Measurements from ENCODE around the gene TVP23A.

Gene TVP23A
- 0 to 0.67 (median 0.06) reads per million in 9 experiments for total RNA-seq

GRCh38 chr16:10817963-10818941, at the start of gene TVP23A:
TSS of gene TVP23A (minus strand) at chr16:10818794. CDS start at chr16:10818493, 301 bp downstream.
- Mint-ChIP-seq H3K27me3 (no peaks in the 10 kb centered on the region), H3K4me3 (no peak within 1 kb of the TSS), H3K4me1 (ENCODE audit: low read depth in 2 of 2) (no peaks in the 10 kb centered on the region), H3K36me3 (ENCODE audit: insufficient read depth) (peaks cover 3% of the 10 kb centered on the region), H3K9me3 (no peaks in the 10 kb centered on the region), H3K27ac (no peak within 1 kb of the TSS)
- ATAC-seq (replicated peaks) (no peak), DNase-seq (no peak)

- peak overlapping the region; percentile 56 to 73 for H3K4me3 Mint-ChIP-seq
- no peaks in the 10 kb centered on the region for H3K27me3 Mint-ChIP-seq
- H3K36me3 Mint-ChIP-seq (ENCODE audit: insufficient read depth): no peaks in the 10 kb centered on the region
- peak overlapping the region in 1 of 2 donors; percentile 79 for H3K27ac Mint-ChIP-seq
- peaks cover 42 to 50% of the 10 kb centered on the region in 2 donors for H3K4me1 Mint-ChIP-seq (ENCODE audit: low read depth in 2 of 2)
- ATAC-seq (replicated peaks) (no peak), DNase-seq (no peak)
- H3K9me3 Mint-ChIP-seq: no peaks in the 10 kb centered on the region
Observed at GRCh38 chr16:10868104-10868595, 49.6 kb upstream of the TVP23A start.

DNA sequence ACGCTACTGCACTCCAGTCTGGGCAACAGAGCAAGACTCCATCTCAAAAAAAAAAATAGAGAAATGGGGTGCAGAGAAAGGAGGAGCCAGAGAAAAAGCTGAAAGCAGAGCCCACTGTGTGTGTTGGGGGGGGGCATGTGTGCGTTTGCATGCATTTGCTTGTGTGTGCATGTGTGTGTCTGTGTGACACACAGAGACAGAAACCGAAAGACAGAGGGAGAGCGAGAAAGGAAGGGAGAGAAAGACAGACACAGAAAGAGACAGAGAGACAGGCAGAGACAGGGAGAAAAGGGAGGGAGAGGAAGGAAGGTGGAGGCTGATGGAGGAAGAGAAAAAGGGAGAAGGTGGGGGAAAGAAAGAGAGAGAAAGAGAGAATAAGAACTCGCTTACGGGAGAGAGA, 48.6 kb upstream of the TVP23A start:
- no peaks in the 10 kb centered on the region for H3K27me3 Mint-ChIP-seq
- no peaks in the 10 kb centered on the region for H3K36me3 Mint-ChIP-seq (ENCODE audit: insufficient read depth)
- no peaks in the 10 kb centered on the region for H3K9me3 Mint-ChIP-seq
- H3K4me3 Mint-ChIP-seq: no peak overlapping the region
- H3K27ac Mint-ChIP-seq: peak overlapping the region in 1 of 2 donors; percentile 2
- DNase-seq (no peak), ATAC-seq (replicated peaks) (no peak)
- H3K4me1 Mint-ChIP-seq (ENCODE audit: low read depth in 2 of 2): peaks cover 42 to 44% of the 10 kb centered on the region in 2 donors

DNA sequence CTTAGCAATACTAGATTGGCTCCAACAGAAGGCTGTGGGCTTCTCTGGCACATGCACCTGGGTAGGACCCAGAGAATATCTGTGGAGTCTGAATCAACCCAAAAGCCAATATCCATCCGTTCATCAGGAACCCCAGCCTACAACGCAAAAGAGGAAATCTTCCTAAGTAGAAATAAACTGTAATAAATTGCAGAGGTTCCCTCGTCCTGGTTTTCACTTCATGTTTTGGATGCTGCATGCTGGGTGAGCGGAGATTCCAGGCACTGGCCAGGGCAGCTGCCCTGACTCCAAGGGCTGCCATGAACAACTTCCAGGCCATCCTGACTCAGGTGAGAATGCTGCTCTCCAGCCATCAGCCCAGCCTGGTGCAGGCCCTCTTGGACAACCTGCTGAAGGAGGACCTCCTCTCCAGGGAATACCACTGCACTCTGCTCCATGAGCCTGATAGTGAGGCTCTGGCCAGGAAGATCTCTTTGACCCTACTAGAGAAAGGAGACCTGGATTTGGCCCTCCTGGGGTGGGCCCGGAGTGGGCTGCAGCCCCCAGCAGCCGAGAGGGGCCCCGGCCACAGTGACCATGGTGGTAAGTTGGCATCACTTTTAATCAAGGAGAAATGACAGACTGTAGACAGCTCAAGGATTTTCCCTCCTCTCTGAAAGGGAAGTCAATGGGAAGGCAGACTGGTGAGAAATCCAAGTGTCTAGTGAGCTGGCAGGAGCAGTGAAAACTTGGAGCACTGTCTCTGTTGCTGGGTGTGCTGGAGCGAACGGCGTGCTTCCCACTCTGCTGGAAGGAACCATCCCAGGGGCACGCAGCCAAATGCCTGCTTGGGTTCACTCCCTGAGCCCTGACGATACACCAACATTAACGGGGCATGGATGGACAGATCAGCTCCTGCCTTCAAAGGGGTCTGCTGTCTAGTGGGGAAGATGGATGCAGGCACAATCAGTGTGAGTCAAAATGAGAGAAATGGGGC, 47.7 kb upstream of the TVP23A start:
- Mint-ChIP-seq H3K27me3 (no peaks in the 10 kb centered on the region), H3K36me3 (ENCODE audit: insufficient read depth) (no peaks in the 10 kb centered on the region), H3K4me1 (ENCODE audit: low read depth in 2 of 2) (peaks cover 34 to 35% of the 10 kb centered on the region in 2 donors), H3K27ac (no peak overlapping the region), H3K9me3 (no peaks in the 10 kb centered on the region), H3K4me3 (no peak overlapping the region)
- ATAC-seq (replicated peaks): no peak
- DNase-seq: no peak

- Mint-ChIP-seq H3K36me3 (ENCODE audit: insufficient read depth) (peaks cover 3% of the 10 kb centered on the region), H3K27ac (no peak overlapping the region), H3K4me3 (no peak overlapping the region), H3K27me3 (no peaks in the 10 kb centered on the region), H3K9me3 (peaks cover 7 to 13% of the 10 kb centered on the region in 2 donors), H3K4me1 (ENCODE audit: low read depth in 2 of 2) (peaks cover 0 to 2% of the 10 kb centered on the region in 2 donors)
- DNase-seq (no peak), ATAC-seq (replicated peaks) (no peak)
Observed at GRCh38 chr16:10862438-10862837, 43.8 kb upstream of the TVP23A start.

GRCh38 chr16:10859658-10860057, 41.1 kb upstream of the TVP23A start:
- Mint-ChIP-seq H3K27me3 (no peaks in the 10 kb centered on the region), H3K27ac (peak overlapping the region; percentile 54 to 75), H3K36me3 (ENCODE audit: insufficient read depth) (peaks cover 3% of the 10 kb centered on the region), H3K4me3 (no peak overlapping the region), H3K9me3 (peaks cover 7 to 13% of the 10 kb centered on the region in 2 donors), H3K4me1 (ENCODE audit: low read depth in 2 of 2) (no peaks in the 10 kb centered on the region)
- ATAC-seq (replicated peaks) (no peak), DNase-seq (no peak)

DNA sequence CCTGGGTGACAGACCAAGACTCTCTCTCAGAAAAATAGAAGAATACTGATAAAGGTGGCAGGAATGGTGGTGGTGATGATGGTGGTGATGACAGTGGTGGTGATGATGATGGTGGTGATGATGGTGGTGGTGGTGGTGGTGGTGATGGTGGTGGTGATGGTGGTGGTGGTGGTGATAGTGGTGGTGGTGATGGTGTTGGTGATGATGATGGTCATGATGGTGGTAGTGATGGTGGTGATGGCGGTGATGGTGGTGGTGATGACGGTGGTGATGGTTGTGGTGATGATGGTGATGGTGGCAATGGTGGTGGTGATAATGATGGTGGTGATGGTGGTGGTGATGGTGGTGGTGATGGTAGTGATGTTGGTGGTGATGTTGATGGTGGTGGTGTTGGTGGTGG, 40.4 kb upstream of the TVP23A start:
- Mint-ChIP-seq H3K4me1 (ENCODE audit: low read depth in 2 of 2) (no peaks in the 10 kb centered on the region), H3K36me3 (ENCODE audit: insufficient read depth) (peaks cover 3% of the 10 kb centered on the region), H3K9me3 (peaks cover 7 to 13% of the 10 kb centered on the region in 2 donors), H3K27me3 (no peaks in the 10 kb centered on the region), H3K4me3 (no peak overlapping the region), H3K27ac (peak overlapping the region; percentile 57 to 63)
- DNase-seq (no peak), ATAC-seq (replicated peaks) (no peak)

- Mint-ChIP-seq H3K4me1 (ENCODE audit: low read depth in 2 of 2) (peaks cover under 1% of the 10 kb centered on the region in 2 donors), H3K9me3 (peaks cover 7 to 13% of the 10 kb centered on the region in 2 donors), H3K36me3 (ENCODE audit: insufficient read depth) (peaks cover 3% of the 10 kb centered on the region), H3K27me3 (no peaks in the 10 kb centered on the region), H3K4me3 (no peak overlapping the region), H3K27ac (peak overlapping the region; percentile 57 to 63)
- ATAC-seq (replicated peaks) (no peak), DNase-seq (no peak)
Observed at GRCh38 chr16:10858203-10858602, 39.6 kb upstream of the TVP23A start.

GRCh38 chr16:10856042-10856441, 37.4 kb upstream of the TVP23A start:
- Mint-ChIP-seq H3K27ac (no peak overlapping the region), H3K4me1 (ENCODE audit: low read depth in 2 of 2) (peaks cover 11% of the 10 kb centered on the region in 2 donors), H3K36me3 (ENCODE audit: insufficient read depth) (peaks cover 3% of the 10 kb centered on the region), H3K27me3 (no peaks in the 10 kb centered on the region), H3K9me3 (peaks cover 7 to 13% of the 10 kb centered on the region in 2 donors), H3K4me3 (no peak overlapping the region)
- ATAC-seq (replicated peaks) (no peak), DNase-seq (no peak)

- DNase-seq (no peak), ATAC-seq (replicated peaks) (no peak)
- Mint-ChIP-seq H3K36me3 (ENCODE audit: insufficient read depth) (no peaks in the 10 kb centered on the region), H3K27me3 (no peaks in the 10 kb centered on the region), H3K9me3 (no peaks in the 10 kb centered on the region), H3K4me1 (ENCODE audit: low read depth in 2 of 2) (peaks cover 11% of the 10 kb centered on the region in 2 donors), H3K4me3 (peak overlapping the region in 1 of 2 donors; percentile 33), H3K27ac (peak overlapping the region in 1 of 2 donors; percentile 27)
Observed at GRCh38 chr16:10852948-10853347, 34.4 kb upstream of the TVP23A start.

DNA sequence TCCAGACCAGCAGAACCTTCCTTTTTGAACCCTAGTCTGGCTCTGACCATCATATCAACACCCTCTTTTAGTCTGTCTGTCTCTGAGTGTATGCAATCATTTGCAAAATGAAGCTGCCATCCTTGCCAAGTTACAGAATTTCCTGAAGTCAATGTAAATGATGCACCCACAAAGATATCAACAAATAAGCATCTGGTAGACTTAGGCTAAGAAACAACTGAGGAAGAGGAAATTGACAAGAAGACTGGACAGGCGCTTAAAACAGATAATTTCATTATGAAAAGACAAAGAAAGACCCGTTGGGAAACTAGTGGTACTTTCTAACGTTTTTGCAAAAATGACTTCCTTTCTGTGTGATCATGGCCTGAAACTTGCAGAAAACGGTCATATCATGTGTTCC, 33.7 kb upstream of the TVP23A start:
- H3K27ac Mint-ChIP-seq: peak overlapping the region in 1 of 2 donors; percentile 27
- H3K4me1 Mint-ChIP-seq (ENCODE audit: low read depth in 2 of 2): peaks cover 11% of the 10 kb centered on the region in 2 donors
- H3K36me3 Mint-ChIP-seq (ENCODE audit: insufficient read depth): no peaks in the 10 kb centered on the region
- H3K27me3 Mint-ChIP-seq: peaks cover 2% of the 10 kb centered on the region in 2 donors
- ATAC-seq (replicated peaks): no peak
- no peaks in the 10 kb centered on the region for H3K9me3 Mint-ChIP-seq
- DNase-seq: no peak
- H3K4me3 Mint-ChIP-seq: peak overlapping the region in 1 of 2 donors; percentile 33

GRCh38 chr16:10851512-10851911, 32.9 kb upstream of the TVP23A start:
- H3K27me3 Mint-ChIP-seq: peaks cover 9 to 10% of the 10 kb centered on the region in 2 donors
- no peak overlapping the region for H3K27ac Mint-ChIP-seq
- no peaks in the 10 kb centered on the region for H3K9me3 Mint-ChIP-seq
- no peak overlapping the region for H3K4me3 Mint-ChIP-seq
- DNase-seq (no peak), ATAC-seq (replicated peaks) (no peak)
- no peaks in the 10 kb centered on the region for H3K36me3 Mint-ChIP-seq (ENCODE audit: insufficient read depth)
- peaks cover 11% of the 10 kb centered on the region in 2 donors for H3K4me1 Mint-ChIP-seq (ENCODE audit: low read depth in 2 of 2)

- peaks cover 9 to 10% of the 10 kb centered on the region in 2 donors for H3K27me3 Mint-ChIP-seq
- peaks cover 11% of the 10 kb centered on the region in 2 donors for H3K4me1 Mint-ChIP-seq (ENCODE audit: low read depth in 2 of 2)
- H3K27ac Mint-ChIP-seq: no peak overlapping the region
Observed at GRCh38 chr16:10850478-10850850, 31.9 kb upstream of the TVP23A start.

More at GRCh38 chr16:10850478-10850850, 31.9 kb upstream of the TVP23A start:
- Mint-ChIP-seq H3K9me3 (no peaks in the 10 kb centered on the region), H3K36me3 (ENCODE audit: insufficient read depth) (no peaks in the 10 kb centered on the region), H3K4me3 (no peak overlapping the region)
- ATAC-seq (replicated peaks) (no peak), DNase-seq (no peak)
